ENCODE data around the gene TECPR2.
A peak's percentile ranks its signal among the peaks of the same experiment; 100 is the strongest.
"Not testable (repeated sequence)": the region's sequence is repeated elsewhere in the genome, so short reads cannot be mapped to it uniquely, and the experiment has no call there.

Gene TECPR2

DNA sequence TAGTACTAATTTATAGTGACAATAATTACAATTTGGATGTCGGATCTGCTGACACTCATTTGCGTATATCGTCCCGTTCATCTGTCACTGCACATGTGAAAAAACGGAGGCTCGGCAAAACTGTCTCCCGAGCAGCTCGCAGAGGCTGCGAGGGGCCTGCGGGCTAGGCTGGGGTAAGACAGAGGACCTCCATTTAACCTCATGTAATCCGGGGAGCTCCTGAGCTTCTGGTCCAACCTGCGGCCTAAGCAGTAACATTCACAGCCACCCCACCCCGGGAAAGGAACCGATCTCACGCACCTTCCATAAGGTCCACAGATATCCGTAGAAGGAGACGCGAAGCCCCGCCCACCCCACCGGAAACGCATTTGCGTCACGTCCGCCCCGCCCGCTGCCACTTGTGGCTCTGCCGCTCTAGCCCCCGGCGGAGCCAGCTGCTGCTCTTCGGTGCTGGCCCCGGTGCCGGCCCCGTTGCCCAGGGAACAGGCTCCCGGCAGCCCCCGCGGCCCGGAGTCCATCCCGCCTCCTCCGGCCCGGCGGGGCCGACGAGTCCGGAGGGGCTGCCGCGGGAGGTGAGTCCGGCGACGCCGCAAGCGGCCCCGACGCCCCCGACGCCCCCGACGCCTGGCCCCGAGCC, at the start of gene TECPR2, which contains the start of gene CINP:
TSS of gene TECPR2 (plus strand) at position 397 of the 637 bp plus-strand sequence. CDS start 13,781 bp downstream, outside the sequence.
TSS of gene CINP (minus strand) at position 346 of the 637 bp plus-strand sequence. CDS start at position 307, 39 bp downstream.
- DNase-seq: peak; percentile 63 to 99 (median 97)

DNA sequence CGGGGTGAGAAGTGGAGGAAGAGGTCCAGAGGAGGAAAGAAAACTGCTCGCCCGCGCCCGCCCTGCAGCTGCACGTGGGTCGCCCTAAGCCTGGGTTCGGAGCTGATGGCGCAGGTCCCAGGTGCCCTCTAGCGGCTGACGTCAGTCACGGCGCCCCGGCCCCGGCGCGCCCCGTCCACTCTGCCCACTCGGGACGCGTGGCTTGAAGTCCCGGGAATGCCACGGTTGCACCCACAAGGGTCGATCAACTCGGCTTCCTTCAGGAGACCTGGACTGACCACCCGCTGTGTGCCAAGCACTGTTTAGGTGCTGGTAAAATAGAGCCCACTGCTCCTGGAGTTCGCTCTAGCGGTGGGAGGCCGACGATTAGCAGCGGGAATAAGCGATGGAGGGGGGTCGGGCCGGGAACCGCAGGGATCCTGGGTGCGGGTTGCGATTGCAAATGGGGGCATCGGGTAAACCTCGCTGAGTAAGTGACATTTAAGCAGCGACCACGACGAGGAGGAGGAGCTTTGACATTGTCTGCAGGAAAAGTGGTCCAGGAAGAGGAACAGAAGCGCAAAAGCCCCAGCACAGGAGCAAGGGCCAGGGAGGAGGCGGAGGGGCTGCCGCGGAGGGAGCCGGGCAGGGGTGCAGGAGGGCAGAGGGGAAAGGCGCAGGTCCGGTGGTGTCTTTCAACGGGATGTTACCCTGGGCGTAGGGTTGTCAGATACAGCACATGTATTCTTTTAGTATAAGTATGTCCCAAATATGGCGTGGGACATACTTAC, 48.3 kb upstream of the TECPR2 start:
- peak; percentile 14 to 88 (median 76) for DNase-seq

GRCh38 chr14:102315121-102315520, 47.6 kb upstream of the TECPR2 start:
- DNase-seq: peak in 2 of 58 donors; percentile 11 to 44

- DNase-seq: peak in 12 of 58 donors; percentile 28 to 77 (median 56)
Measured at GRCh38 chr14:102316338-102316742, 46.4 kb upstream of the TECPR2 start.

- peak; percentile 50 to 96 (median 89) for DNase-seq
Measured at GRCh38 chr14:102316743-102317563, 45.8 kb upstream of the TECPR2 start.

- peak in 14 of 58 donors; percentile 9 to 49 (median 25) for DNase-seq
Measured at GRCh38 chr14:102317564-102318248, 45.0 kb upstream of the TECPR2 start.

- DNase-seq: peak in 1 of 58 donors; percentile 19
Measured at GRCh38 chr14:102318781-102319276, 43.9 kb upstream of the TECPR2 start.

DNA sequence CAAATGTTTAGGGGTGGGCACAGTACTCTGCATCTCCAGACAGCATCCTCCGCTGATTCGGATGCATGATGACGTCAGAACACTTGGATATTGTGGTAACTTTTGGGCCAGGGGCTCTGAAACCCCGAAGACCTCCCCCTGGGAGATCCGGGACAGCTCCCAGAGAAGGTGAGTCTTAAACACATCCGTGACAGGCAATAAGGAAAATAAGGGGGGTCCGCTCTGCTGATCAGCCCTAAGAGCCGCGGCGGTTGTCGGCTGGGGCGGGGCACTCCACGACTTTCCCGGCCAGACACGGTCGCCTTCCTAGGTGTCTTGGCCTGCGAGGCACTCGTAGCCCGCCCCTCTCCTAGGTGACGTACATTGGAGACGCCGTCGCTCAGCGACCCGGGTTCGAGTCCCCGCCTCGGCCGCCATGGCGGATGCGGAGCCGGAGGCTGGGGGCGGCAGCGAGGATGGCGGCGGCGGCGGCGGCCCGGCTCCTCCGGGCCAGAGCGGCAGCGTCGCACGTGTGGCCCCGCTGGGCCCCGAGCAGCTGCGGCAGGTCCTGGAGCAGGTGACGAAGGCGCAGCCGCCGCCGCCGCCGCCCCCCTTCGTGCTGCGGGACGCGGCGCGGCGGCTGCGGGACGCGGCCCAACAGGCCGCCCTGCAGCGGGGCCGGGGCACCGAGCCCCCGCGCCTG, 43.2 kb upstream of the TECPR2 start, which contains the start of gene ZNF839:
TSS of gene ZNF839 (plus strand) at position 396 of the 682 bp plus-strand sequence. CDS start at position 416, 20 bp downstream.
- peak; percentile 32 to 93 (median 82) for DNase-seq

DNA sequence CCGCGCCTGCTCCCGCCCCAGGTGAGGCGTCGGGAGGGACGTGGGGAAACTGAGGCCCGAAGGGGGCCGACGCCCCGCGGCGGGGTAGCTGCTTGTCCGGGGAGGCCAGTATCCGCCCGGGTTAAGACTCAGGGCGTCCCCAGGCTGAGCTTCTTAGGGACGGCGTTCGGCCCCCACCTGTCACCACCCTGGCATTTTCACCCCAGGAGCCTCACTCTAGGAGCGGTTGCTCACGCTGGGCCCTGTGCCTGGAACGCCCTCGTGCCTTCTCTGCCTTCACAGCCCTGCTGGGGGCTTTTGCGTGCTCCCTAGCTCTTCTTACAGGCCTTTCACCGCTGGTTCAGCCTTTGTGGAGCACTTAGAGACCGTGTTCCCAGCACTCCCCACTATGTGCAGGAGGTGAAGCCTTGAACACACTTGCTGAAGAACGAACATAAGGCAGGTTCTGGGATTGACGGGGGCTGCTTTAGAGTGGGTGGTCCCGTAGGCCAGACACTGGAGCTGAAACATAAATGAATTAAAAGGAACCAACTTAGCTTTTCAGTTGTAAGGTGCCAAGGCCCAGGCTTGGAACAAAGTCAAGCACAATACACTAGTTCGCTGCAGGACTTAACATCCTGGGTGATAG, 42.6 kb upstream of the TECPR2 start:
- peak in 21 of 58 donors; percentile 17 to 56 (median 33) for DNase-seq

DNA sequence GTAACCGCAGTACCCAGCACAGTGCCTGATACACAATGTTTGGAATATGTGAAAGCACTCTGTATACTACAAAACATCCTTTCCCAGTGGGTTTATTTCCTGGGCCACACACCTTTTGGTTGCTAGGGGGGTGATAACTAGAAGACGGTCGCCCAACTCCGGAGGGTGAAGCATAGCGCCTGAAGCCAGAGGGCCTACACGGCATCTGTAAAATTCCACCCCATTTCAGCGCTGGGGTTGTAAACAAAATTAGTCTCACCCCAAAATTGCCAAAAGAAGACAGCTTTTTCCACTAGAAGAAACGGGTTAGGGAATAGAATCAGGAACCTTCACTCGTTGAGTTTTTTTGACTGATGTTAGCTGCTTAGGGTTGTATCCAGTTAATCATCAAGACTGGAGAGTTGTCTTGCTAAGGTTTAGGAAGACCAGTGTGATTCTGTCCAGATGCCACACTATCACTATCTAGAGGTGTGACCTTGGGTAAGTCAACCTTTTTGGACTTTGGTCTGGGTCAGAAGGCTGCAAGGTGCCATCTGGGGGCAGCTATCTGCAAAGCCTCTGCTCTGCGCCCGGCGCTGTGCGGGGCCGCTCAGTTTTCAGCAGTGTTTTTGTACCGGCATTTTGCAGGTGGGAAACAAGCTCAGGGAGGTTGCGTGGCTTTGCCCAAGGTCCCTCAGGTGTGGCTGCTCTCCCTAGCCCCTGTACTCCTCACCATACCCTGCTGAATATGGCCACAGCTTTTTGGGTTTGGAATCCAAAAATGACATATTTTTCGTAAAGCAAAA, 41.9 kb upstream of the TECPR2 start:
- DNase-seq: no peak

DNA sequence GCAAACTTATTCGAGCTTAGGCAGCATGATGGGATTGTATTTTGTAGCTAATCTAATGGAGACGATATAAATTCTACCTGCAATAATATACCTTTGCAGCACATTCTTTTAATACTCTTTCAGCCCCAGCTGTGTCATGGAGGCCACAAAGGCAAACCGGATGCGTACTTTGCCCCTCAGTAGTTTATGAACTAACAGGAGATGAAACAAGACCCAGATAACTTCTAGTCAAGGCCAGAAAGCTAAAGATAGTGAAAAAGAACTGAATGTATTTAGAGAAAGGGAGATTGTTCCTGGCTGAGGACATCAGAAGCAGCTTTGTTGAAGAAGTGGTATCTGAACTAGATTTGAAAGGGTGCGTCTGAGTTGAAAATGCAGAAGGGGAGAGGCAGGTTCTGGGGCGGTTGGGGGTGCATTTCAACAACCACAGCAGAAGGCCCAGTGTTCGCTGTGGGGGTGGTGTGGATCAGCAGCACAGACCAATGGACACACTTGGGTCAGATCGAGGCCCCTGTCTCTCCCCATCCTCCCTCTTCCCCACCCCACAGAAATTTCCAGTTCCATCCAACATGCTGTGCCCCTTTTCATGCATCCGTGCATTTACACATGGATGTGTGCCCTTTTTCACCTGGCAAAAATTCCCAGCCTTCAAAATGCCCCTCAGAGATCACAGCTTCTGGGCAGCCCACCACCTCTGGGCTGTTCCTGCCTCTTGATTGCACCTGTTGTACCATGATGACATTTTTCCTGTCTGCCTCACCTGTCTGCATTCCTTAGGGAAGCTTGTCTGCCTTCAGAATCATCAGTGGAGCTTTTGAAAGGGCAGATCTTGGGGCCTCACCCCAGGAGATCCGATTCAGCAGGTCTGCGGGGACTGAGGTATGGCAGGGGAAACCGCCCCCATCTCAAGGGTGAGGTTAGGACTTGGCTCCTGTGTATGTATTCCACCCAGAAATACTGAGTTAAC, 41.0 kb upstream of the TECPR2 start:
- DNase-seq: no peak

DNA sequence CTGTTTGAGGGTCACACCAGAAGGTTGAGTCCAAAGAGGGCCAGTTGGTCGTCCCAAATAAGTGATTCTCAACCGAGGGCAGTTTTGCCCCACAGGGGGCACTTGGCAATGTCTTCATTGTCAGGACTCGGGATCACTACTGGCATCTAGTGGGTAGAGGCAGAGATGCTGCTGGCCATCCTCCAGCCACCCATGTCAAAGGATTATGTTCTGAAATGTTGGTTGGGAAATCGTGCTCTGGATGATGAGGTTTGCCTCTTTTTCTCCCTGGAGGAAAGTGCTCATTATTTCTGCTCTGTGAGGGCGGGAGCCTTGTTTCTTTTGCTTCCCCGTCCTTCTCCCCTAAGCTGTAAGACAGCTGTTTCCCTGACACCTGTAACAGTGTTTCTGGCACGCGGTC, 39.6 kb upstream of the TECPR2 start:
- DNase-seq: peak in 46 of 58 donors; percentile 19 to 78 (median 48)

- no peak for DNase-seq
Measured at GRCh38 chr14:102325791-102326345, 36.9 kb upstream of the TECPR2 start.

GRCh38 chr14:102326583-102326982, 36.2 kb upstream of the TECPR2 start:
- no peak for DNase-seq

- not testable (repeated sequence) for DNase-seq
Measured at GRCh38 chr14:102329381-102329780, 33.4 kb upstream of the TECPR2 start.

DNA sequence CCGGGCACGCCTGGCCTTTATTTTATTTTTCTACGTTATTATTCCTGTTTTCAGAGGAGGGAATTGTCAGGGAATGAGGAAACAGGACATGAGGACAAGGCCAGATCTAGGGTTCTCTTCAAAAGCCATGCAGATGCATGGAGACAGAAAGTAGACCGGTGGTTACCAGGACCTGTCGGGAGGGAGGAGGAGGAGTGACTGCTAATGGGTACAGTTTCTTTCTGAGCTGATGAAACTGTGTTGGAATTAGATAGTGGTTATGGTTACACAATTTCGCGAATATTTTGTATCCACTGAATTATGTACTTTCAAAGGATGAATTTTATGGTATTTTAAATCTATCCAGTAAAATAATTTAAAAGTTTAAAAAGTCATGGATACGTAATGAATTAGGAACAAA, 31.9 kb upstream of the TECPR2 start:
- no peak for DNase-seq

- no peak for DNase-seq
Measured at GRCh38 chr14:102333390-102333789, 29.4 kb upstream of the TECPR2 start.
